SIG-M5 treated with dmso at 0.1 percent for 504 hours (cell line): Measurements from ENCODE around the gene TNFAIP8.
"Not testable (repeated sequence)": the region's sequence is repeated elsewhere in the genome, so short reads cannot be mapped to it uniquely, and the experiment has no call there.

Experiments
- DNase-seq: peaks from one replicate; lab custom pipeline; 2025; ENCODE audit not compliant: unreplicated experiment; lab: John Stamatoyannopoulos, UW

The TNFAIP8 gene

GRCh38 chr5:119412279-119413227 lies 56.7 kb downstream of the TNFAIP8 start:
- no peak for DNase-seq

GRCh38 chr5:119414124-119414734 lies 58.4 kb downstream of the TNFAIP8 start:
- DNase-seq = peak; percentile 89

GRCh38 chr5:119417891-119418605 lies 62.2 kb downstream of the TNFAIP8 start:
- peak; percentile 52 for DNase-seq

GRCh38 chr5:119418606-119419100 lies 62.8 kb downstream of the TNFAIP8 start:
- peak; percentile 54 for DNase-seq

GRCh38 chr5:119420169-119420568 lies 64.3 kb downstream of the TNFAIP8 start:
- DNase-seq = peak; percentile 75

- peak; percentile 20 for DNase-seq
These were observed 70.2 kb downstream of the TNFAIP8 start for GRCh38 chr5:119426057-119426456.

- no peak for DNase-seq
These were observed 71.2 kb downstream of the TNFAIP8 start for GRCh38 chr5:119427060-119427459.

GRCh38 chr5:119427596-119427995 lies 71.8 kb downstream of the TNFAIP8 start:
- peak; percentile 79 for DNase-seq

GRCh38 chr5:119428166-119428565 lies 72.3 kb downstream of the TNFAIP8 start:
- DNase-seq = not testable (repeated sequence)

- not testable (repeated sequence) for DNase-seq
These were observed 72.8 kb downstream of the TNFAIP8 start for GRCh38 chr5:119428574-119428973.

GRCh38 chr5:119432674-119433237 lies 76.9 kb downstream of the TNFAIP8 start:
- not testable (repeated sequence) for DNase-seq

- peak; percentile 75 for DNase-seq
These were observed 79.8 kb downstream of the TNFAIP8 start for GRCh38 chr5:119435436-119436132.

GRCh38 chr5:119437785-119438586 lies 82.2 kb downstream of the TNFAIP8 start:
- DNase-seq = not testable (repeated sequence)

GRCh38 chr5:119438587-119438917 lies 82.7 kb downstream of the TNFAIP8 start:
- peak; percentile 69 for DNase-seq

- DNase-seq = no peak
These were observed 83.4 kb downstream of the TNFAIP8 start for GRCh38 chr5:119439140-119439631.

- DNase-seq = not testable (repeated sequence)
These were observed 83.8 kb downstream of the TNFAIP8 start for GRCh38 chr5:119439632-119440031.

GRCh38 chr5:119444643-119445042 lies 88.8 kb downstream of the TNFAIP8 start:
- DNase-seq = not testable (repeated sequence)

GRCh38 chr5:119445544-119445943 lies 89.7 kb downstream of the TNFAIP8 start:
- DNase-seq = no peak
